Stimulated activated CD4-positive, alpha-beta T cell treated with anti-CD3 and anti-CD28 coated beads, Interleukin-2, amount 100 ng/mL, for 24 hours (primary cell): ENCODE data around the gene TMCO4.

Experiments
- DNase-seq, 2 donors: peaks; one replicate each; pipeline ENCODE4 v3.0.0-alpha.2; 2020

TMCO4 gene

GRCh38 chr1:19775317-19775716 is 24.4 kb downstream of the TMCO4 start:
- DNase-seq, result no peak

DNA sequence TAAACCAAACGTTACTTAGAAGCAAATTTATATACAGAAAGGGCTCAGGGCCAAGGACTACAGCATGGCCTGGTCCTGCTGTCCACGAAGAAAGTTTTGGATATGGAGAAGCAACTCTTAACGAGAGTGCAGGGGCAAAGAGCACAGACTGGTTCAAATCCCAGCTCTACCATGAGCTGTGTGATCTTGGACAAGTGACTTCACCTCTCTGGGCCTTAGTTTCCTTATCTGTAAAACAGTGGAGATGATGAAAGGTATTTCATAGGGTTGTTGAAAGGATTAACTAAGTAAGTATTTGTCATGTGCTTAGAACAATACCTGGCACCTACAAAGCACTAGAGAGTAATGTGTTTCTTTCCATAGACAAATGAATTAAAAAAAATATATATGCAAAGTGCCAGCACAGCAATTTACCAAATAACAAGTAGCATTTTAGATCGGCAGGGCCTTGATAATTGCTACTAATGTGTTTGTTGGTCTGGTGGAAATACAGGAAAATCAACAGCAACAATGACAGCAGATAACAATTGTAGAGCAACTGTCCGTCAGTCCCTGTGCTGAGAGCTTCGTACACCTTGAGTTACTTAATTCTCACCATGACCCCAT is 25.4 kb downstream of the TMCO4 start:
- DNase-seq, result no peak

GRCh38 chr1:19773485-19773884 is 26.2 kb downstream of the TMCO4 start:
- DNase-seq, result no peak

DNA sequence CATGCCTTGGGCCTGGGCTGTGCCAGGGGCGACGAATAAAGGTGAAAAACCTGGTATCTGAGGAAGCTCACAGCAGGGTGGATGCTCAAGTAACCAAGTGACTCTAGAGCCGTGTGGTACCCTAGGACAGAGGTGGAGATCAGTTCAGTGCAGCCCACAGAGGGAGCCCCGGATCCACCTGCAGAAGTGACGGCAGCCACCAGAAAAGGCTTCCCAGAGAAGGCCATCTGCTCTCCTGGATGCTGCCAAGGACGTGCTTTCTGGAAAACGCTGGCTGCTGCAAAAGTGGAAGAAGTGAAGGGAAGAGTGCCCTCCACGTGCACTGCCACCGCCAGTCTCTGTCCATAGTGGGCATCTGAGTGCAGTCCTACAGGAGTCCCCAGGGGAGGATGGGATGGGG is 27.7 kb downstream of the TMCO4 start:
- DNase-seq, result no peak

- DNase-seq, result no peak
Observed at GRCh38 chr1:19771350-19771749, 28.4 kb downstream of the TMCO4 start.

DNA sequence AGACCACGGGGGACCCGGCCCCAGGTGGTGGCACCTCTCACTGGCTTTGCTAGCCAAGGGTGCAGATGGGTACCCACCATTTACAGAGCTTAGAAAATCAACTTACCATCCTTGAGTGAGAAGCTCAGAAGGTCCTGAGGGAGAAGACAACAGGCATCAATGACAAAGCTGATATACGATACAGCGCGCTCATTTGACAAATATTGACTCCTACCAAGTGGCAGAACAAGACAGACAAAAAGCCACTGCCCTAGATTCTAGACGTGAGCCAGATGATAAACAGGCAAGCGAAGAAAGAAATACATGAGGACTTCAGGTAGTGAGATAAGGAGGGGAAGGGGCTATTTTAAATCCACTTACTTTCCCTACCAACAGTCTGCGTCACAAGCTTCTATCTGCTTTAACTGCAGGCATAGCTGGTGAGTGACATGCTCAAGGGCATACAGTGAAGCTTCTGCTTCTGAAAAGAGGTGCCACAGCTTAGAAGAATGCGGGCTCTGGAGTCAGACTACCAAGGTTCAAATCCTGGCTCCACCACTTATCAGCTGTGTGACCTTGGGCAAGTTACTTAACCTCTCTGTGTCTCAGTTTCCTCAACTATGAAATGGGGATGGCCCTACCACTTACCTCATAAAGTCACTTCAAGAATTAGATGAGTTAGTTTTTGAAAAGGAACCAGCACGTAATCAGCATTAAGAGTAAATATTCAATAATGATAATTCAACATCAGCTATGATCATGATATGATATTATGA is 29.1 kb downstream of the TMCO4 start:
- DNase-seq, result no peak

DNA sequence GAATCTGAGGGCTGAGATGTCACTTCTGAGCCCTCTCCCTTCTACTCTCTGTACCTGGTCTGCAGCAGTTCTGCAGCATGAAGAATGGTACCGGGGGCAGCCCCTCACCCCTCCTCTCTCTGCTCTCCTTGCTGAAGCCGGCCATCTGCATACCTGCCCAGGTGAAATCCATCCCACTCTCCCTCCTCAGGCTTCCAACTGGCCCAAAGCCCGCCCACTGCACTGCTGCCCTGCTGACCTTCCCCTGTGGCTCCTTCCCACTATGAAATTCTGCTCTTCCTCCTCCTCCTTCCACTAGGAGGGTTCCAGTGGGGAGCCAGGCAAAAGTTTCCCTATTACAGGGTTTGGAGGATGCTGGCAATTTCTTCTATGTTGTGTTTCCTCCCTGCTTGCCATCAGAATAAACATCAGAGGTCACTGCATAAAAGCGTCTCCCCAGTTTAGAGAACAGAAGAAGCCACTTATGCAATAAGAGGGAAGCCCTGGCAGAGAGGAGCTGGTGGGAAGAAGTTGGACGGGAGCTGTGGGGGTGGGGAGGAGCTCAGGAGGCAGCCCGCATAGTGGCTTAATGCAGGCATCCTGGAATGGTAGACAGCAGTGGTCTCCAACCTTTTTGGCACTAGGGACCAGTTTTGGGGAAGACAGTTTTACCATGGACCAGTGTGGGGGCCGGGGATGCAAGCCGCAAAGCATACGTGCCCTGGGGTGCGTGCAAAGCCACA is 30.3 kb downstream of the TMCO4 start:
- DNase-seq, result no peak

DNA sequence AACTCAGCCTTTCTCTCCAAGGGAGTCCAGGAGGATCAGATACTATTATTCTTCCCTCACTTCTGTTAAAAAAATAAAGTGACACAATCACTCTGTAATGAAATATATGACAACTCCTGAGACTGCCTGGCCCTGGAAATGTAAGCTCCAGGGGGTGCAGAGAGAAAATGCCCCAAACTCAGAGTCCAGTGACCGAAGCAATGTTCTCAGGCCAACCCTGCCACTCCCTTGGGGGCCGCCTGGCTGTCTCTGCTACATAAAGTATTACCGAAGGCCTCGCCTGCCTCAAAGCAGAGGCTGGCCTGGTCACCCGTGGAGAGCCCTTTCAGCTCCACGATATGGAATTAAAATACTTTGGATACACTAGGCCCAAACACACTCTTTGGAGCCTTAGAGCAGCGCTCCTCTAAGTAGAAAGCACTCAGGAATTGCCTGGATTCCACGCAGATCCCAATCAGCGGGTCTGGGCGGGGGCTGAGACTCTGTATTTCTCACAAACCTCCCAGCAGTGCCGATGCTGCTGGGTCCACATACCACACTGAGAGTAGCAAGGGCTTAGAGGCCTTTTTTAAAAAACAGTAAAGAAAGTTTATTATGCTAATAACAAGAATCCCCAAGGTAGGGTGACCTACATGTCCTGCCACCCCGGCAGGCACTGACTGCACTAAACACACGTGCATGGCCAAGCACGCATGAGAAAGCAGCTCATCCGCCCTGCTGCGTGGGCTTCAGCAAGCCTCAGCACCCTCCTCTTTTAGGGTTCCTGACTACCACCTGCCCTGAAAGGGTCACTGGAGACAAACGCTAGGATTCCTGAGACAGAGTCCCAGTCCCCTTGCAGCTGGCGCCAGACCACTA is 31.1 kb downstream of the TMCO4 start:
- DNase-seq, result no peak

DNA sequence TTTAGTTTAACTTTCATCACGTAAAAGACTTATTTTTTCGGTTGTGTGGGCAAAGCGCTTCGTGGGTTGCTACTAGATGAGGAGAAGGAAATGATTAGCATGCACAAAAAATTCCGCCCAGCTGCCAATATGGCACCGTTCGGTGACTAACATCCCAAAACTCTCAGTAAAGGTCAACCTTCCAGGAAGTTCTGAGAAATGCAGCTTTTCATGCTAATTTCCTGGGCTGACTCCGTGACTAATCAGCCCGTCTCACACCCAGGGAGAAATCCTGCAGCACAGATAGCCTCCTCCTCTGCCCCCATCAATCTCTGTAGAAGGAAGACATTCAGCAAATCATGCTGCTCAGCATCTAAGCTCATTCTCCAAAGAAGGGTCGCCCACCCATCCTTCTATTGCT is 34.1 kb downstream of the TMCO4 start:
- DNase-seq, result peak; percentile 47 to 48

GRCh38 chr1:19764848-19765247 is 34.9 kb downstream of the TMCO4 start:
- peak in 1 of 2 donors; percentile 17 for DNase-seq

DNA sequence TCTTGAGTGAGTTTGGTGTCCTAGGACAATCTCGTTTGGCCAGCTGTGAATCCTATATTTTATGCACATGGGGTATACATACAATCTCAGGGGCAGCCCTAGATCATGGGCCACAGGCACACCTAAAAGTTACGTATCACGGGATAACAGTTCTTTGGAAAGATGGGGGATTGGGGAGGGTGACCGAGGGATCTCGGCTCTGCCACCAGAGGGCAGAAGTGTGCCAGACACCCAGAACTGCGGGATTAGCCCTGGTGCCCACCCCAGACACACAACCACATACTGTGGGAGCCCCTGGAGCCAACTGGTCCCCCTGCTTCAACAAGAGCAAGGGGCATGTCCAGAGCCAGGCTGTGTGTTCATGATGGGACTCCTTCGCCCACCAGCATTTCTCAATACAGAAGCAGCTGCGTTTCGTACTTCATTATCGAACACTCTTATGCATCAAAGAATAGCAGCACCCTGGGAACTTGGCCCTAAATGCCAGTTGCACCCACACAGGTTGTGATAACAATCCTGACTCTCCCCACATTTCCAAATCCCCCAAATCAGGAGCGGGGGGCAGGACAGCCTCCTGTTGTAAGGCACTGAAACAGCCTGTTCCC is 37.4 kb downstream of the TMCO4 start:
- peak; percentile 51 to 61 for DNase-seq

DNA sequence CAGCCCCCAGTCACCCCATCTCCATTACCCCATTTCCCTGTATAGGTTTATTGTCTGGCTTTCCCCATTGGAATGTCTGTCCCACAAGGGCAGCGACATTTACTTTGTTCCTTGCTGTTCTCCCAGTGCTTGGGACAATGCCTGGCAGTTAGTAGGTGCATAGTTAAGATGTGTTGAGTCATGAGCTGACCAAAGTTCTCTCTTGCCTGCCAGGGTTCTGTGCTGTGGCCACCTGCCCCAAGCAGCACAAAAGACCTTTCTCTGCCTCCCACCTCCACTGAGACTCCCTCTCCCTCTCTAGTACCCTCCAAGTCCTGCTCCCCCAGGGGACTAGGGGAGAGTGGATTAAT is 40.0 kb downstream of the TMCO4 start:
- DNase-seq, result no peak

GRCh38 chr1:19758227-19758830 is 41.4 kb downstream of the TMCO4 start:
- DNase-seq, result no peak

GRCh38 chr1:19757641-19758040 is 42.1 kb downstream of the TMCO4 start:
- no peak for DNase-seq

DNA sequence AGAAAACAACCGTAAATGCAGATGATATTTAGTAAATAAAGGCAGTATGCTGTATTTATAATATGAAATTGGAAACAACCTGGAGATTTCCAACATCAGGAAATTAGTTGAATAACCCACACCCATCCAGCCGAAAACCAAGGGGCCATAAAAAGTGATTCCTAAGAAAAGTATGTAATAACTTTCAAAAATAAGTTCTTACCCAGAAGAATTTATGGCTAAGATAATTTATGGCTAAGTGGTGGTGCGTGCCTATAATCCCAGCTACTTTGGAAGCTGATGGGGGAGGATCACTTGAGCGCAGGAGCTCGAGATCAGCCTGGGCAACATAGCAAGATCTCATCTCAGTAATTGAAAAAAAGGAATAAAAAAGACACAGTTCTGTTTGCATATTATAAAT is 43.2 kb downstream of the TMCO4 start:
- DNase-seq, result no peak

DNA sequence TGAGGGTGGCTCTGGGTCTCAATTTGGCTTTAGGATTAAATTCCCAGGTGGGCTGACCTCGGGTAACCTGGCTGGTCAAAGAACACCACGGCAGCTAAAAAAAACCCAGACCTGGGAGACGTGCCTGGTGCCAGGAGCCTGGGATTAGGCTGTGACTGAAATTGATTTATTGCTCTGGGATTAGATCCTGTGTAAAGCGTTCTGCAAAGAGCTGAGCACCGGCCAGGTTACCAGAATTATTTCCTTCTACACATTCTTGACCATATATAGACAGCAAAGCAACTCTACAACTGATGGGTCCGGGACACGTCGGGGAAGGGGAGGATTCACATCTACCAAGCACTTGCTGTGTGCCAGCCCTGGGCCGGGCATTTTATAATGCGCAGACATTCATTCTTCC is 45.2 kb downstream of the TMCO4 start:
- DNase-seq, result no peak

DNA sequence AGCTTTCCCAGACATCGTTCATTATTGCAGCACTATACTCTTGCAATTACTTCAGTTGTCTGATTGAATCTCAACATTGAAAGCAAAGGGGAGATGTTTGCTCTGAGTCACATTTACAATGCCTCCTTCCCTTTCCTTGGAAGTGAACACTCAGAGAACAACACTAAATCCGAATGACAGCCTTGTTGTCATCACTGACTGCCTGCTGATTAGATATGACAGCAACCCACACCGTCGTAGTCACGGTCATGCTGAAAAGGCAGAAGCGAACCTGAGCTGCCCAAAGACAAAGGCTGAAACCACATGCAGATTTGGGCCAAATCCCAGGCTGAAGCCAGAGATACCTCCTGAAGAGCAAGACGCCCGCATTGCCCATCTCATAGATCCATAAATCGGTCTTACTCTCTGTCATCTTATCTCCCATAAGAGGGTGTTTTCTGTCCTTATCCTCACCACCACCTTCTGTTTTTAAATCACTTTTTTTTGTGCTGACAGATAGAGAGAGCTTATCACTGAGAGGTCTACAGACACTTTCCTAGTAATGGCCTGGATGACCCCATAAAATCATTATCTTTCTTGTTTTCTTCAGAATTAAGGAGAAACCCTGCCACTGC is 47.5 kb downstream of the TMCO4 start:
- DNase-seq, result no peak

GRCh38 chr1:19750882-19751276 is 48.8 kb downstream of the TMCO4 start:
- DNase-seq, result no peak

DNA sequence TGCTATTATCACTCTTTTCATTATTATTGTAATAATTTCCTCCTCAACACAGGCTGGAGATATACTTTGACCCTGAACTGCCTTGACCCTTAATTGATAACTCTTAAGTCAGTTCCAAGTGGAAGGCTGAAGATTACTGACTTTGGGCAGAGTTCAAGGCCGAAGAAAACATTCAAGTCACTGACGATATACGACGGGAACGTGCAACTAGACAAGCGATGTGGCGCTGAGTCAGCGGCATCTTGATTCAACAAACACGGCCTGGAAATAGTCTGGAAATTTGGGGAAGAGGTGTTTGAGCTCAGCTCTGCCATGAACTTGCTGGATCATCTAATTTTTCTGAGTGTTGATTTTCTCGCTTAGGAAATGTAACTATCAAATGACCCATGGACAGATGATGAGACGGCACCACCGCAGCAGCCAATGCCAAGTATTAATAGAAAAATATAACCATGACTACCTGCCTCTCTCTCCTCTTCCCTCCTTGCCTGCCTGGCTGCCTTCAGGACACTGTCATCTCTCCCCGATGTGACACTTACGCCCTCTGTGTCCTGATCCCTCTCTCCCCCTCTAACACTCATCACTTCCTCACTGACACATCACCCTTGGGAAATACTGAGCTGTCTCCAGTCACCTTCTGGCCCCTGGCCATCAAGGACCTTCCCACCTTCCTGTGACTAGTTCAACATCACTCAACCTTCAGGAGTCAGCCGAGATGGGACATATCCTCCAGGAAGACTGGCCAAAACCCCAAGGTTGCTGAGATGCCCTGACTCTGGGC is 49.4 kb downstream of the TMCO4 start:
- DNase-seq, result no peak

DNA sequence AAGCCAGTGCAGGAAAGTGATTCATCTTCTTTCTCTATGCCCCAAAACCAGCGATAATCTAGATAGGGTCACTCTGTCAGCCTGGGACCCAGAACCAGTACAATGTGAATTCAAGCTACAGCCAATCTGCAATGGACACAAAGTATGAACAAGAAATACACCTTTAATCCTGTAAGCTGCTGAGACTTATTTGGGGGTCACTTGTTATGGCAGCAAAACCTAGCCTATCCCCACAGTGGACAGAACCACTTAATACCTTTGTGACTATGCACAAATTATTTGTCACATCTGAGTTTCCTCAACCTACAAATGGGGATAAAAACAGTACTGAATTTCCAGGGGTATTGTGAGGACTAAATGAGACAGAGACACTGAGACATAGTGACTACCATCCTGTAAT is 50.0 kb downstream of the TMCO4 start:
- no peak for DNase-seq

DNA sequence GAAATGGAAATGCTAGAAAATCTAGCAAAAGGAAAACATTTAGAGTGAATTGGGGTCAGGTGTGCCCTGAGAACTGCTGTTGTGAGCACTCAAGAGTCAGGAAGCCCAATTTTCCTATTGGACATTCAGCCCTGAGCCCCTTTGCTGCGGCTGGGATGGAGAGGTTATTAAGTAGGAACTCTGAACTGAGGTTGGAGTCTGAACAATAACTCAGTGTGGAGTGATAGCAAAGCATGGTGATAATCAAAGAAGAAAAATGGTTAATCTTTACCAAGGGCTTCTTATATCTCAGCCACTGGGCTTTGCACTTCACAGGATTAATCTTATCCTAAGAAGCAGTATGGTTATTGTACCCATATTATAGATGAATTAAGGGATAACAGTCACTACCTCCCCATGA is 52.0 kb downstream of the TMCO4 start:
- DNase-seq, result no peak
